Naive thymus-derived CD4-positive, alpha-beta T cell (primary cell): ENCODE data around the gene FREM3. TPM values are rescaled to one million over a fixed set of nuclear protein-coding genes. Genes with fewer than 3 reads are reported as not detected.
A peak's percentile ranks its signal among the peaks of the same experiment; 100 is the strongest.
"Not testable (repeated sequence)": the region's sequence is repeated elsewhere in the genome, so short reads cannot be mapped to it uniquely, and the experiment has no call there.

ENCODE experiments used
- ATAC-seq: fragments of 150-1000 bp; cut with Tn5 transposase; 2 replicates; pipeline ENCODE4 v1.10.0; 2021; ENCODE audit warnings: mild to moderate bottlenecking, moderate library complexity
- CTCF ChIA-PET: fragments of 350-600 bp; sonication (Branson Sonifier 250); formaldehyde crosslinking; loops from one replicate; lab custom pipeline; 2021; ENCODE audit warnings: antibody characterized with exemption; lab: Charles Lee
- POLR2A ChIA-PET: fragments of 350-600 bp; sonication (Branson Sonifier 250); formaldehyde crosslinking; loops from one replicate; lab custom pipeline; 2021; ENCODE audit warnings: antibody characterized with exemption, inconsistent platforms; lab: Charles Lee
- DNase-seq, 9 donors: peaks; one replicate each; pipeline versions ENCODE4 v3.0.0 to v3.0.0-alpha.2; 2020 to 2022; ENCODE audit warnings: mixed read lengths in 1 of 9
- H3K27ac ChIP-seq: one replicate; pipeline ENCODE4 v1.7.0; 2013; ENCODE audit warnings: mild to moderate bottlenecking, low read depth, low read length, moderate library complexity
- H3K27me3 ChIP-seq, 2 donors: one replicate each; pipeline ENCODE4 v1.7.0; 2013; ENCODE audit warnings: low read length in 2 of 2, mild to moderate bottlenecking in 2 of 2, moderate library complexity in 2 of 2; ENCODE audit not compliant: control insufficient read depth in 2 of 2, insufficient read depth in 2 of 2
- H3K36me3 ChIP-seq, 3 experiments: 1 replicate in 2 of 3; 2 replicates in 1 of 3; pipeline ENCODE4 v1.7.0; 2013; ENCODE audit warnings: low read length in 3 of 3, mild to moderate bottlenecking in 3 of 3, moderate library complexity in 1 of 3; ENCODE audit not compliant: insufficient read depth in 3 of 3, control insufficient read depth in 2 of 3
- H3K4me1 ChIP-seq, 2 donors: one replicate each; pipeline ENCODE4 v1.7.0; 2013; ENCODE audit warnings: low read length in 2 of 2, mild to moderate bottlenecking in 2 of 2, moderate library complexity in 1 of 2; ENCODE audit not compliant: control insufficient read depth in 2 of 2, insufficient read depth in 2 of 2
- H3K4me3 ChIP-seq: 2 replicates; pipeline ENCODE4 v1.7.0; 2013; ENCODE audit warnings: mild to moderate bottlenecking, low read length
- H3K9me3 ChIP-seq, 3 experiments: 1 replicate in 2 of 3; 2 replicates in 1 of 3; pipeline ENCODE4 v1.7.0; 2013; ENCODE audit warnings: low read length in 3 of 3; ENCODE audit not compliant: control insufficient read depth in 2 of 3
- H3K27ac Mint-ChIP-seq, 9 donors: one replicate each; pipeline ENCODE4 v1.8.0; 2020 to 2022; ENCODE audit warnings: mixed read lengths in 9 of 9, mild to moderate bottlenecking in 8 of 9, moderate library complexity in 5 of 9, inconsistent platforms in 2 of 9
- H3K27me3 Mint-ChIP-seq, 5 donors: one replicate each; pipeline ENCODE4 v1.8.0; 2021 to 2022; ENCODE audit warnings: mixed read lengths in 5 of 5, mild to moderate bottlenecking in 1 of 5
- H3K36me3 Mint-ChIP-seq, 5 donors: one replicate each; pipeline ENCODE4 v1.8.0; 2020 to 2022; ENCODE audit warnings: mixed read lengths in 5 of 5, mild to moderate bottlenecking in 3 of 5, inconsistent platforms in 1 of 5
- H3K4me1 Mint-ChIP-seq, 7 donors: one replicate each; pipeline ENCODE4 v1.8.0; 2020 to 2022; ENCODE audit warnings: mixed read lengths in 7 of 7, mild to moderate bottlenecking in 3 of 7, inconsistent platforms in 1 of 7
- H3K4me3 Mint-ChIP-seq, 10 donors: one replicate each; pipeline ENCODE4 v1.8.0; 2020 to 2022; ENCODE audit warnings: mild to moderate bottlenecking in 10 of 10, mixed read lengths in 10 of 10, moderate library complexity in 6 of 10, inconsistent platforms in 2 of 10
- H3K9me3 Mint-ChIP-seq, 11 donors: one replicate each; pipeline ENCODE4 v1.8.0; 2020 to 2022; ENCODE audit warnings: mixed read lengths in 11 of 11, mild to moderate bottlenecking in 4 of 11, inconsistent platforms in 1 of 11, moderate library complexity in 1 of 11
- intact Hi-C, 2 donors: fragments of 100-400 bp; cut with micrococcal nuclease; formaldehyde crosslinking; loops; one replicate each; pipeline ENCODE4 v1.15.1; 2023
- polyA plus RNA-seq, 2 donors: library from polyadenylated mRNA; unstranded; fragments of 300-500 nt; fragmentation: Illumina TruSeq; gene quantifications; one replicate each; pipeline ENCODE4 v1.2.3, GENCODE V29; 2021
- total RNA-seq, 6 experiments: library from RNA in 5 of 6; stranded (reverse) in 5 of 6; gene quantifications; 1 replicate in 5 of 6; 2 replicates in 1 of 6; pipeline ENCODE4 v1.2.3 and lab custom pipeline; 2021 to 2026

Gene FREM3
- total and polyA plus RNA-seq, 7 experiments from 2014 or later: 0.02 to 0.61 (median 0.07) TPM; not detected in 4

DNA sequence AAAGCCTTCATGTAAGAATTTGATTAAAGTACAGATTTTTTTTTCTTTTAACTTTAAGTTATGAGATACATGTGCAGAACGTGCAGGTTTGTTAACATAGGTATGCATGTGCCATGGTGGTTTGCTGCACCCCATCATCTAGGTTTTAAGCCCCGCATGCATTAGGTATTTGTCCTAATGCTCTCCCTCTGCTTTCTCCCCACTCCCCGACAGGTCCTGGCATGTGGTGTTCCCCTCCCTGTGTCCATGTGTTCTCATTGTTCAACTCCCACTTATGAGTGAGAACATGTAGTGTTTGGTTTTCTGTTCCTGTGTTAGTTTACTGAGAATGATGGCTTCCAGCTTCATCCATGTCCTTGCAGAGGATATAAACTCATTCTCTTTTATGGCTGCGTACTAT, 172.4 kb downstream of the FREM3 start:
- peak overlapping the region in 2 of 9 donors; percentile 38 to 64 for H3K27ac Mint-ChIP-seq
- intact Hi-C loops, H3K4me3 ChIP-seq, H3K4me1 ChIP-seq, DNase-seq, H3K9me3 Mint-ChIP-seq, POLR2A ChIA-PET, H3K27me3 Mint-ChIP-seq, CTCF ChIA-PET, ATAC-seq, H3K4me3 Mint-ChIP-seq, H3K27me3 ChIP-seq, H3K9me3 ChIP-seq, H3K27ac ChIP-seq: not testable (repeated sequence)
- peaks cover 21 to 57% (median 30%) of the 10 kb centered on the region in 5 donors for H3K36me3 Mint-ChIP-seq
- H3K36me3 ChIP-seq: peaks cover 29 to 80% (median 38%) of the 10 kb centered on the region in 3 experiments
- peaks cover 17 to 38% (median 34%) of the 10 kb centered on the region in 7 donors for H3K4me1 Mint-ChIP-seq

Other genes starting within 250 kb of the FREM3 start
- 10 to 100 TPM; 48.3 to 58.2 (median 54.4) TPM for gene SMARCA5, start 187.0 kb downstream of the FREM3 start, total RNA-seq
- 10 to 100 TPM; 24.2 to 32.9 TPM for gene SMARCA5, start 187.0 kb downstream of the FREM3 start, polyA plus RNA-seq
- 1 to 10 TPM in 2 of 5 experiments, under 1 TPM in 2, not detected in 1; 0.12 to 1.8 (median 0.68) TPM for gene GYPE, start 204.9 kb upstream of the FREM3 start, total RNA-seq
- 1 to 10 TPM; 2.4 to 3.6 TPM for gene GYPE, start 204.9 kb upstream of the FREM3 start, polyA plus RNA-seq